SU-DHL-6 (cell line): Measurements from ENCODE around the gene PRAMEF1.

Experiments
- EZH2phosphoT487 ChIP-seq: fragments of 200-600 bp; sonication (generic), shearing (Covaris generic); conservative IDR thresholded peaks from 2 replicates; pipeline ENCODE4 v1.6.1; 2018; ENCODE audit warnings: mild to moderate bottlenecking, antibody characterized with exemption, low read length, moderate library complexity, mixed read lengths
- TF ChIP-seq, protein P1 (sequence below): fragments of 200-600 bp; sonication (generic); IDR thresholded peaks from one replicate; pipeline ENCODE4 v1.5.1; 2017; ENCODE audit warnings: antibody characterized with exemption, mild to moderate bottlenecking, low read length, moderate library complexity; ENCODE audit not compliant: insufficient read depth, poor library complexity, severe bottlenecking

DNA sequence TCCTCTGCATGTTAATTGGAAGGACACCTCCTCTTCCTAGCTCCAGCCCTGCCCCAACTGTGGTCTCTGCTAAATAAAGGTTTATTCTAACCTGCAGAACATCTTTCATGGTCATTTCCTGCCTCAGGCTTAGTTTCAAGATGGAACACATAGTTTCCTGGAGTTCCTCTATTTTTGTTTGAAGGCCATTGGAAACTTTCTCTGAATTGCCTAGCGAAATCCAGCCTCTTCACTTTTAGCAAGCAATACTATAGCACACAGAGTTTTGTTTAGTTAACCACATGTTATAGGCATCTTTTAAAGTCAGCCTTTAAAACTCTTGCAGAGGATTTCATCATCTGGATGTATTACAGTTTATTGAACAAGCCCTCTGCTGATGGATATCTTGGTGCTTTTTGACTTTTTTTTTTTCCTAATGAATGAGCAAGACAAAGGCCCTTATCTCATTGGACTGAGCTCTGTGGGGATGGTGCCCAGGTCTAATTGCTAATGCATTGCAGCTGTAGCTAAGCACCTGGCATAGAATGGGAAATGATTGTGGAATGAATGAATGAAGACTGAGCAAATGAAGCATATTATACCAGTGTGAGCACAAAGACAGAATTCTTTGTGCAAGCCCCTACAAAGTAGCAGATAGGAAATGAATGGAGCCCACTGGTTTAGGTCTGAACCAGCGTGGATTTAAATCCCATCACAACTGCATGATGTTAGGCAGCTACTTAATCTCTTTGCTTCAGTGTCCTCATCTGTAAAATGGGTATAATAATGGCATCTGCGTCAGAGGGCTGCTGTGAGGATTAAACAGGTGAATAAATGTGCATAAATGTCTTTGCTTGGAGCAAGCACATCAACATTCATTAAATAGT, 45.8 kb upstream of the PRAMEF1 start:
- TF ChIP-seq, protein P1, sequence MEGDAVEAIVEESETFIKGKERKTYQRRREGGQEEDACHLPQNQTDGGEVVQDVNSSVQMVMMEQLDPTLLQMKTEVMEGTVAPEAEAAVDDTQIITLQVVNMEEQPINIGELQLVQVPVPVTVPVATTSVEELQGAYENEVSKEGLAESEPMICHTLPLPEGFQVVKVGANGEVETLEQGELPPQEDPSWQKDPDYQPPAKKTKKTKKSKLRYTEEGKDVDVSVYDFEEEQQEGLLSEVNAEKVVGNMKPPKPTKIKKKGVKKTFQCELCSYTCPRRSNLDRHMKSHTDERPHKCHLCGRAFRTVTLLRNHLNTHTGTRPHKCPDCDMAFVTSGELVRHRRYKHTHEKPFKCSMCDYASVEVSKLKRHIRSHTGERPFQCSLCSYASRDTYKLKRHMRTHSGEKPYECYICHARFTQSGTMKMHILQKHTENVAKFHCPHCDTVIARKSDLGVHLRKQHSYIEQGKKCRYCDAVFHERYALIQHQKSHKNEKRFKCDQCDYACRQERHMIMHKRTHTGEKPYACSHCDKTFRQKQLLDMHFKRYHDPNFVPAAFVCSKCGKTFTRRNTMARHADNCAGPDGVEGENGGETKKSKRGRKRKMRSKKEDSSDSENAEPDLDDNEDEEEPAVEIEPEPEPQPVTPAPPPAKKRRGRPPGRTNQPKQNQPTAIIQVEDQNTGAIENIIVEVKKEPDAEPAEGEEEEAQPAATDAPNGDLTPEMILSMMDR, result no peak
- no peak for TF ChIP-seq EZH2phosphoT487
